Endothelial cell of umbilical vein (primary cell): ENCODE data around the gene KIF25. TPM values are rescaled to one million over a fixed set of nuclear protein-coding genes. Genes with fewer than 3 reads are reported as not detected.

Source experiments
- BruUV-seq: library from RNA; stranded (reverse); fragments of 400-500 nt; replicated peaks from 2 replicates; lab custom pipeline; 2021; lab: Mats Ljungman, UMichigan
- CTCF ChIA-PET: fragments of 300-600, 350-600 bp; sonication (Branson Sonifier 250); formaldehyde crosslinking; loops from one replicate; lab custom pipeline; 2021; ENCODE audit warnings: antibody characterized with exemption, inconsistent platforms; lab: Charles Lee
- POLR2A ChIA-PET: fragments of 300-600, 350-600 bp; sonication (Branson Sonifier 250); formaldehyde crosslinking; loops from one replicate; lab custom pipeline; 2021; ENCODE audit warnings: antibody characterized with exemption, inconsistent platforms; lab: Charles Lee
- DNase-seq: peaks from one replicate; pipeline ENCODE4 v3.0.0-alpha.2; 2011; ENCODE audit warnings: low read depth, low spot score
- FAIRE-seq: peaks from 2 replicates; lab custom pipeline; 2011; peaks lifted over from hg19 to GRCh38; lab: Jason Lieb, UNC
- H2AFZ ChIP-seq: 2 replicates; pipeline ENCODE4 v1.6.0; 2012; ENCODE audit warnings: low read depth, low read length, control low read depth, inconsistent platforms
- H3K27ac ChIP-seq: 2 replicates; pipeline ENCODE4 v1.5.1; 2011; ENCODE audit warnings: low read depth, mild to moderate bottlenecking, control low read depth, low read length, moderate library complexity; ENCODE audit not compliant: insufficient read depth
- H3K27me3 ChIP-seq, 2 experiments: 2 replicates each; pipeline versions ENCODE4 v1.6.0 to v1.6.1; 2011; ENCODE audit warnings: low read length in 2 of 2, mixed read lengths in 1 of 2; ENCODE audit not compliant: control insufficient read depth in 2 of 2, insufficient read depth in 2 of 2
- H3K36me3 ChIP-seq, 2 experiments: 2 replicates in 1 of 2; 3 replicates in 1 of 2; pipeline ENCODE4 v1.5.1; 2011; ENCODE audit warnings: low read length in 2 of 2, mild to moderate bottlenecking in 1 of 2, moderate library complexity in 1 of 2; ENCODE audit not compliant: control insufficient read depth in 2 of 2, insufficient read depth in 2 of 2; ENCODE audit errors: extremely low read depth in 1 of 2
- H3K4me1 ChIP-seq: 3 replicates; pipeline ENCODE4 v1.5.1; 2011; ENCODE audit warnings: mild to moderate bottlenecking, low read length; ENCODE audit not compliant: control insufficient read depth, insufficient read depth; ENCODE audit errors: extremely low read depth
- H3K4me2 ChIP-seq: 2 replicates; pipeline ENCODE4 v1.6.1; 2011; ENCODE audit warnings: low read length, control low read depth, mixed read lengths; ENCODE audit not compliant: insufficient read depth
- H3K4me3 ChIP-seq, 3 experiments: fragments of 200-600 bp in 1 of 3; sonication (generic), shearing (Covaris generic) in 1 of 3; replicated peaks in 1 of 3; 2 replicates each; pipeline ENCODE4 v1.5.1; 2011 to 2016; ENCODE audit warnings: control low read depth in 3 of 3, low read length in 3 of 3, mild to moderate bottlenecking in 2 of 3, inconsistent platforms in 1 of 3, low read depth in 1 of 3, moderate library complexity in 1 of 3; ENCODE audit not compliant: insufficient read depth in 1 of 3
- H3K79me2 ChIP-seq: 2 replicates; pipeline ENCODE4 v1.6.0; 2012; ENCODE audit warnings: low read length, inconsistent platforms; ENCODE audit not compliant: control insufficient read depth, insufficient read depth
- H3K9ac ChIP-seq: replicated peaks from 2 replicates; pipeline ENCODE3; 2011; ENCODE audit warnings: low read length, control low read depth; ENCODE audit not compliant: insufficient read depth; ENCODE audit errors: extremely low read depth
- H3K9me1 ChIP-seq: replicated peaks from 3 replicates; pipeline ENCODE4 v1.6.0; 2011; ENCODE audit warnings: mild to moderate bottlenecking, low read length; ENCODE audit not compliant: control insufficient read depth, insufficient read depth; ENCODE audit errors: extremely low read depth
- H3K9me3 ChIP-seq: replicated peaks from 2 replicates; pipeline ENCODE4 v1.5.1; 2012; ENCODE audit warnings: low read length, inconsistent platforms; ENCODE audit not compliant: control insufficient read depth, insufficient read depth
- H4K20me1 ChIP-seq: replicated peaks from 2 replicates; pipeline ENCODE3; 2011; ENCODE audit warnings: mild to moderate bottlenecking, low read length; ENCODE audit not compliant: control insufficient read depth, insufficient read depth; ENCODE audit errors: extremely low read depth
- EZH2 ChIP-seq: IDR thresholded peaks from 2 replicates; pipeline ENCODE4 v1.6.1; 2012; ENCODE audit warnings: borderline replicate concordance, low read depth, mild to moderate bottlenecking, moderate library complexity, low read length, inconsistent platforms; ENCODE audit not compliant: severe bottlenecking
- FOS ChIP-seq: IDR thresholded peaks from 2 replicates; pipeline ENCODE4 v1.6.1; 2011; ENCODE audit warnings: mild to moderate bottlenecking, low read length, moderate library complexity, borderline replicate concordance; ENCODE audit not compliant: insufficient read depth
- JUN ChIP-seq: IDR thresholded peaks from 2 replicates; pipeline ENCODE4 v1.6.1; 2011; ENCODE audit warnings: borderline replicate concordance, low read depth; ENCODE audit not compliant: insufficient read length, insufficient read depth
- MYC ChIP-seq: IDR thresholded peaks from one replicate; pipeline ENCODE4 v1.6.1; 2011; ENCODE audit warnings: mild to moderate bottlenecking, low read depth, low read length
- POLR2A ChIP-seq: IDR thresholded peaks from 2 replicates; pipeline ENCODE4 v1.6.1; 2012; ENCODE audit warnings: low read depth, mild to moderate bottlenecking, control low read depth, low read length
- POLR2AphosphoS5 ChIP-seq: IDR thresholded peaks from 2 replicates; pipeline ENCODE4 v1.6.1; 2012; ENCODE audit warnings: low read depth, mild to moderate bottlenecking, control low read depth, low read length, moderate library complexity; ENCODE audit not compliant: insufficient read depth
- dilution Hi-C: fragments of 300-500 bp; cut with MboI; formaldehyde crosslinking; loops from one replicate; pipeline ENCODE4 v1.15.0; 2019; ENCODE audit warnings: low sequenced_read_pairs; ENCODE audit not compliant: extremely low pct_ligation_motif_present
- intact Hi-C: fragments of 100-400 bp; cut with micrococcal nuclease; formaldehyde crosslinking; loops from one replicate; pipeline ENCODE4 v1.10.0; 2022
- polyA plus RNA-seq, 4 experiments: library from polyadenylated mRNA; depleted of rRNA in 3 of 4; stranded (reverse) in 3 of 4; unstranded in 1 of 4; fragments of >200 nt; gene quantifications; 2 replicates each; pipeline versions ENCODE4 v1.2.1 to v1.2.3, GENCODE V29; 2011 to 2012; ENCODE audit warnings: missing spikeins in 1 of 4
- total RNA-seq: library from RNA; stranded (reverse); gene quantifications from 2 replicates; pipeline ENCODE4 v1.2.3, GENCODE V29; 2021
- TF ChIP-seq, protein P1 (sequence below), 2 donors: IDR thresholded peaks; 1 replicate in 1 of 2; 2 replicates in 1 of 2; pipeline ENCODE4 v1.5.1; 2011; ENCODE audit warnings: low read length in 2 of 2, mild to moderate bottlenecking in 2 of 2, moderate library complexity in 2 of 2, control low read depth in 1 of 2, inconsistent platforms in 1 of 2, low read depth in 1 of 2; ENCODE audit not compliant: insufficient read depth in 1 of 2; ENCODE audit errors: extremely low read depth in 1 of 2

The KIF25 gene
- total and polyA plus RNA-seq, 2 donors (not counting 3 experiments of a cell fraction or from before 2014, with no cell fraction given): not detected

DNA sequence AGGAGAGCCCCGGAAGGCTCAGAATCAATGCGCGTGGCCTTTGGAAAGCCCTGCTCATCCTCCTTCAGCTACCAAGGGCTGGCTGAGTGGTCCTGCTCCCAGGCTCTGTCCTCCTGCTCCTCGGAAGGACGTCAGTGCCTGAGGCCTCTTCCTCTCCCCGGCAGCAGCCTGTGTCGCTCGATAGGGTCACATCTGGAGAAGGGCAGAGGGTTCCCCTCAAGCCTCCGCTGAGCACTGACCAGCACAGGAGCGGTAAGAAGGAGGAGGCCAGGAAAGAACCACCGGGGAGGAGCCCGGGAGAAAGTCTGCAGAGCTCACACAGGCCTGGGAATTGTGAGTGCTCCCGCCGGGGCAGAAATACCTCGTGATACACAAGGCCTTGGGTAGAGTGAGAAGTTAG, 21.2 kb downstream of the KIF25 start:
- H3K9me1 ChIP-seq: no peaks in the 10 kb centered on the region
- no peak overlapping the region for H3K9ac ChIP-seq
- POLR2A ChIA-PET: no interaction called here
- intact Hi-C loops: no loop called here
- no peaks in the 10 kb centered on the region for H3K4me1 ChIP-seq
- TF ChIP-seq JUN (no peak), MYC (no peak), FOS (no peak), POLR2A (no peak), EZH2 (no peak), POLR2AphosphoS5 (no peak)
- TF ChIP-seq, protein P1, sequence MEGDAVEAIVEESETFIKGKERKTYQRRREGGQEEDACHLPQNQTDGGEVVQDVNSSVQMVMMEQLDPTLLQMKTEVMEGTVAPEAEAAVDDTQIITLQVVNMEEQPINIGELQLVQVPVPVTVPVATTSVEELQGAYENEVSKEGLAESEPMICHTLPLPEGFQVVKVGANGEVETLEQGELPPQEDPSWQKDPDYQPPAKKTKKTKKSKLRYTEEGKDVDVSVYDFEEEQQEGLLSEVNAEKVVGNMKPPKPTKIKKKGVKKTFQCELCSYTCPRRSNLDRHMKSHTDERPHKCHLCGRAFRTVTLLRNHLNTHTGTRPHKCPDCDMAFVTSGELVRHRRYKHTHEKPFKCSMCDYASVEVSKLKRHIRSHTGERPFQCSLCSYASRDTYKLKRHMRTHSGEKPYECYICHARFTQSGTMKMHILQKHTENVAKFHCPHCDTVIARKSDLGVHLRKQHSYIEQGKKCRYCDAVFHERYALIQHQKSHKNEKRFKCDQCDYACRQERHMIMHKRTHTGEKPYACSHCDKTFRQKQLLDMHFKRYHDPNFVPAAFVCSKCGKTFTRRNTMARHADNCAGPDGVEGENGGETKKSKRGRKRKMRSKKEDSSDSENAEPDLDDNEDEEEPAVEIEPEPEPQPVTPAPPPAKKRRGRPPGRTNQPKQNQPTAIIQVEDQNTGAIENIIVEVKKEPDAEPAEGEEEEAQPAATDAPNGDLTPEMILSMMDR (IDR thresholded peaks at IDR 0.05; ENCODE audit: extremely low read depth in 1 of 2, insufficient read depth in 1 of 2, low read depth in 1 of 2, low read length in 2 of 2): no peak
- no peak for DNase-seq
- no peaks in the 10 kb centered on the region for H3K9me3 ChIP-seq
- CTCF ChIA-PET: no interaction called here
- no peaks in the 10 kb centered on the region for H3K79me2 ChIP-seq
- no peak overlapping the region for H3K4me2 ChIP-seq
- no peak overlapping the region for H3K4me3 ChIP-seq
- no peak for FAIRE-seq
- no TSS peak for BruUV-seq
- dilution Hi-C loops: no loop called here
- no peak overlapping the region for H2AFZ ChIP-seq
- H3K27ac ChIP-seq: no peak overlapping the region
- no peaks in the 10 kb centered on the region for H3K36me3 ChIP-seq
- no peaks in the 10 kb centered on the region for H4K20me1 ChIP-seq
- H3K27me3 ChIP-seq: peaks cover 0 to 6% of the 10 kb centered on the region in 2 experiments
